ENCODE results near the gene GPATCH1.

The GPATCH1 gene

DNA sequence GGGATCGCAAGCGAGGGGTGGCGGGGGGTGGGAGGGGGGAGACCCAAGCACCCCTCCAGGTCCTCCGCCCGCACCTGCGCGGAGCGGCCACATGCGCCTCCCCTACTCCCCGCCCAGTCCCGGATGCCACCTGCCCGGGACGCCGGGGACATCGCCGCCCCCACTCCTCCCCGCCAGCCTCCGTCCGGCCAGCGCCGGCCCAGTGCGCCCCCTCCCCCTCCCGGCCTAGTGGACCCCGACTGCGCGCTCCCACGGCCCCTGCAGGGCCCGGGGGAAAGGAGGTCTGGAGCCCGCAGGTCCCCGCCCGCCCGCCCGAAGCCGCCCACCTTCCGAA is 16.6 kb upstream of the GPATCH1 start:
- DNase-seq, result peak in 1 of 14 donors; percentile 32

DNA sequence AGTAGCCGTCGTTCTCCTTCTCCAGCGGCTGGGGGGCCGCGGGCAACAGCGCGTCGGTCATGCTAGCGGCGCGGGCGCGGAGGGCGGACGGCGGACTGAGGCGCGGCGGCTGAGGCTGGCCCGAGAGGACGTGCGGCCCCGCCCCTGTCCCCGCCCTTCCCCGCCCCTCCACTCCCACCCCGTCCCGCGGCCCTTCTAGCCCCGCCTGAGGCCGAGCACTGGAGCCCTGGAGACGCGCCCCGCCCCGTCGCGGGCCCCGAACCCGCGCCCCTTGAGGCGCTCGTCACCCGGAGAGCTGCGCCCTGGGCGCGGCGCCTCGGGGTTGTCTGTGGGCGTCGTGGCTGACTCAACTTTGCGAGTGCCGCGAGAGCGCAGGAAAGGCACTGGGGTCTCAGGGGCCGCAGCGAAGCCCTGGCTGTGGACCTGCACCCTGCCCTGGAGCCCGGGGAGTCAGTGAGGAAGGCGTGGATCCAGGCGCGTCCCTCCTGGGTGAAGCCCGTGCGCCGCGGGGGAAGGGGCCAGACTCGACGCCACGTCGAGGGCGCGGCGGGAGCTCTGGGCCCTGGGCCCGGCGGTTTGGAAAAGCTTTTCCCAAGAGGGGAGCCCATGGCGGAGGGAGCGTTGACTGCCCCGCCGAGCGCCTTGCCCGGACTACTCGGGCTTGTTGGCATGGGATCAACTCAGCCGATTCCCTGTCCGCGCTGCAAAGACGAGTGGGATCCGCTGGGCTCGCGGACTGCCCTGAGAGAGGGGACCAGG is 16.0 kb upstream of the GPATCH1 start, which contains the start of gene RHPN2:
TSS of gene RHPN2 (minus strand) at position 97 of the 759 bp plus-strand sequence. CDS start at position 61, 36 bp downstream.
- DNase-seq, result peak in 2 of 14 donors; percentile 31 to 32

DNA sequence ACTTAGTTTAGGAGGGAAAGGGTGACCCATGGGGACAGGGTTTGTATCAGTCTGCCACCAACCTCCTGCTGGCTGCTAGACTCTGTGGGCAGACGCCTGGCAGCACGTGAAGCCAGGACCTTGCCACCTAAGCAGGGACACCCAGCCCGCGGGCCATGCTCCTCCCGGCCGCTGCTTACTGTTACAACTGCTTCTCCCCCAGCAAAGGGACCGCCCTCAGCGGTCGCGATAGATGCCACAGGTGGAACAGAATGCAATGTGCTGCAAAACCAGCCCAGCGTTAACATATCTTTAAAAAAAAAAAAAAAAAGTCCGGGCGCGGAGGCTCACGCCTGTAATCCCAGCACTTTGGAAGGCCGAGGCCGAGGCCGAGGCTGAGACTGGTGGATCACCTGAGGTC is 14.4 kb upstream of the GPATCH1 start:
- DNase-seq, result no peak

GRCh38 chr19:33067121-33067520 is 13.9 kb upstream of the GPATCH1 start:
- no peak for DNase-seq

DNA sequence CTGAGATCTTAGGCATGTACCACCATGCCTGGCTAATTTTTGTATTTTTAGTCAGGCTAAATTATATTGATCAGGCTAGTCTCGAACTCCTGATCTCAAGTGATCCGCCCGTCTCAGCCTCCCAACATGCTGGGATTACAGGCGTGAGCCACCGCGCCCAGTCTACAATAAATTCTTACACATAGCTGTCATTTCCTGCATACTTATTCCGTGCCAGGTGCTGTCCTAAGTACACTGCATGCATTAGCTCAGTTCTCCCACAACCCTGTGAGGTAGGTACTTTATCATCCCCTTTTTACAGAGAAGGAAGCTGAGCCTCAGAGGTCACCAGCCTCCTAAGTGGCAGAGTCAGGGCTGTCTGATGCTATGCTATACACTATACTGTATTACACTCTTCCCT is 9.1 kb upstream of the GPATCH1 start:
- no peak for DNase-seq

GRCh38 chr19:33075519-33075918 is 5.5 kb upstream of the GPATCH1 start:
- no peak for DNase-seq

- DNase-seq, result peak in 2 of 14 donors; percentile 1 to 91
Observed at GRCh38 chr19:33085570-33086128, 4.7 kb downstream of the GPATCH1 start.

DNA sequence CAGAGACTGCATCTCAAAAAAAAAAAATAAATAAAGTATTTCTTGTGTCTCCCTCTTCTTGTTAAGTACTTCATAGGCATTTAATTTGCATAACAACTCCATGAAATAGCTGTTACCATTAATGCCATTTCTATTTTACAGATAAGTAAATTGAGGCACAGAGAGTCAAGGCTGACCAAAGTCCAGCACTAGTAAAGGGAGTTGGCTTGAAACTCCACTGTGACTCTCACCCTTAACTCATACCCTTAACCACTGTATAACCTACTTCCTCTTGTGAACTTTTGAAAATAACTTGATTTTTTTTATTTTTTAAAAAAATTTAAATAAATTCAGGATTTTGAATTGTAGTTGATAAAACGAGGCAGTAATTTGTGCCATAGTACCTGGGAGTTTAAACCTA is 6.0 kb downstream of the GPATCH1 start:
- no peak for DNase-seq

DNA sequence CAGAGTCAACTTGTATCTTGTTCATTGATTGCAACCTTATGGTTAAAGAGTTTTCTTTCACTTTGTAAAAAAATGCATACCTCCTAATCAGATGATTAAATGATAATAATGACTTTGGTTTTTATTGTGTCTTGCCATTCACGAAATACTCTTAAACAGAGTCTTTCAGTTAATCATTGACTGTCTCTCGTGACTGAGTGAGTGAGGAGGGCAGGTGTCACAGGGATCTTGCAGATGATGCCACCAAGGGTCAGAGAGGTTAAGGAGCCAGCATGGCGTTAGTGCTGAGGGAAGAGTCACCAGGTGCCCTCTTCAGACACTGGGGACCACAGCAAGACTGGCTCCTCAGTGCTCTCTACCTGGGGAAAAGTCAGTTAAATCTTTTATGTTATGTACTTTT is 8.0 kb downstream of the GPATCH1 start:
- no peak for DNase-seq

DNA sequence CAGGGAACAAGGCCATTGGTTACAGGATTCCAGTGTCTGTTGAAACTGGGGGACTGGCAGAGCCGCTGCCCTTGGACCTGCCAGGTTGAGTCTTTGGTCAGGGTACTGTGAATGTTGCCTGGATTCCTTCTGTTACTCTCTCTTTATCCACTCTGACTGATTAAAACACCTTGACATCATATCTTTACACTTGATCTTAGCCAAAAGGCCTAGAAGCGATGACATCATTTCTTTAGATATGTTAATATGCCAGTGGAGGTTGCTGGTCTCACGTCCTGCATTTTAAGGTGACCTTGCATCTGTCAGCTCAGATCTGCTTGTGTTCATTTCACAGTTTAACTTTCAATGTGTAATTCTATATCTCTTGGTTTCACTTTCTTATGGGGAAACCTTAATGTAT is 9.2 kb downstream of the GPATCH1 start:
- DNase-seq, result no peak

- DNase-seq, result no peak
Observed at GRCh38 chr19:33093420-33094210, 12.6 kb downstream of the GPATCH1 start.

- no peak for DNase-seq
Observed at GRCh38 chr19:33094436-33095067, 13.6 kb downstream of the GPATCH1 start.

DNA sequence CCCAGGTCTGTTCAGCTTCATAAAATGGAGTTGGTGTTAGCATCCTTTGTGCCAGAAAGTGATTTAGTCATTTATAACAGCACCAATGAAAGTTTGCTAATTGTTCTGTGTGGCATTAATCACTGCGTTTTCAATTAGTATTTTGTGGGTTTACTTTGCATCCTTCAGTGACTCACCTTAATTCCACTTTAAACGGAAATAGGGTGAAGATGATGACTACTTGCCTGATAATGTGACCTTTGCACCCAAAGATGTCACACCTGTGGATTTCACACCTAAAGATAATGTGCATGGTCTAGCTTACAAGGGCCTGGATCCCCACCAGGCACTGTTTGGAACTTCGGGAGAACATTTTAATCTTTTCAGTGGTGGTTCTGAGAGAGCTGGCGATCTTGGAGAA is 15.0 kb downstream of the GPATCH1 start:
- no peak for DNase-seq

DNA sequence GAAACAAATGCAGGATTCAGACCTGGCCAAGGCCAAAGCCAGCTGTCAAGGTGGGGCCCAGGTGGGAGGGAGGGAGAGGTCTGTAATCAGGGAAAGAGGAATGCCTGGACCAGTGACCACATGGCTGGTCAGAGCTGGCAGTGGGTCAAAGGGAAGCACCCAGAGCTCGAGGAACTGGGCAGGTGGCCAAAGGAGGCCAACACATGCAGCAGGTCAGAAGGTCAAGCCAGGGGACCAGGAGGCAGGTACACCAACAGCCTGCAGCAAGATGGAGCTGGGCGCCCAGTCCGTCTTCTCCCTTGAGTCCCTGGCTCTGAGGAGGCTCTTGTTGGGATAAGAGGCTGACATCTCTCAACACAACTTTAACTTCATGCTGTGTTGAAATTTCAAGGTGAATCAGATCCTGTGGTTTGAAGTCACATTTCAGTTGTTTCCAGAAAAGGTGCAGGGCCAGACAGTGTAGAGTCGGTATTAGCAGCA is 17.1 kb downstream of the GPATCH1 start:
- no peak for DNase-seq

DNA sequence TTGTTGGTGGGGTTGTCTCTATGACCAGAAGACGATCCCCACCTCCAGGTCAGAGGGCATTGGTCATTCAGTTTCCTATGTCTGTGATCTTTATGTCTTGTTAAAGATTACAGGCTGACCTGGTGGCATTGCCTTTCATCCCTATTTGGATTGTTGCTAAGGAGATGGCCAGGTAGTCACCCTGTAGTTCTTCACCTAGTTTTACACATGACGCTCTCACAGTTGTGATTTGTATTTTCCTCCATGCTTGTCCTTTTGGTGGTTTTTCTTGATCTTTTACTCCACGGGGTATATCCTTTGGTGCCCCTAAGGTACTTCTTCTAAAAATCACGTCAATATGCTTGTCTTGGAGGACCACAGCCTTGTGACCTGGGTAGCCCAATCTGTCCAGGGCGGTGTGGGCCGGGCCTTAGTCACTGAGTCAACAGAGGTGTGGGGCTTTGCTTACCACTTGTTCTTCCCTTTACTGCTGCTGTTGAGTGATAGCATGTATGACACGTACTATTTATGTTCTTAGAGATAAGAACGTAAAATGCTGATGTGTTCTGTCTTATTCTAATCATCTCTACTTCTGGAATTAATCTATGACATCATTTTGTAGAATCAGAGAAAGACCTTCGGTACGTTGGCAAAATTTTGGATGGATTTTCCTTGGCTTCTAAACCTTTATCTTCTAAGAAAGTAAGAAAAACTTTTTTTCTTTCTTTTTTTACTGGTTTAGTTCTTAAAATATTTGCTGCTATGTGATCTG is 20.1 kb downstream of the GPATCH1 start:
- no peak for DNase-seq

GRCh38 chr19:33102893-33103292 is 21.9 kb downstream of the GPATCH1 start:
- DNase-seq, result no peak

- no peak for DNase-seq
Observed at GRCh38 chr19:33108161-33108560, 27.2 kb downstream of the GPATCH1 start.

DNA sequence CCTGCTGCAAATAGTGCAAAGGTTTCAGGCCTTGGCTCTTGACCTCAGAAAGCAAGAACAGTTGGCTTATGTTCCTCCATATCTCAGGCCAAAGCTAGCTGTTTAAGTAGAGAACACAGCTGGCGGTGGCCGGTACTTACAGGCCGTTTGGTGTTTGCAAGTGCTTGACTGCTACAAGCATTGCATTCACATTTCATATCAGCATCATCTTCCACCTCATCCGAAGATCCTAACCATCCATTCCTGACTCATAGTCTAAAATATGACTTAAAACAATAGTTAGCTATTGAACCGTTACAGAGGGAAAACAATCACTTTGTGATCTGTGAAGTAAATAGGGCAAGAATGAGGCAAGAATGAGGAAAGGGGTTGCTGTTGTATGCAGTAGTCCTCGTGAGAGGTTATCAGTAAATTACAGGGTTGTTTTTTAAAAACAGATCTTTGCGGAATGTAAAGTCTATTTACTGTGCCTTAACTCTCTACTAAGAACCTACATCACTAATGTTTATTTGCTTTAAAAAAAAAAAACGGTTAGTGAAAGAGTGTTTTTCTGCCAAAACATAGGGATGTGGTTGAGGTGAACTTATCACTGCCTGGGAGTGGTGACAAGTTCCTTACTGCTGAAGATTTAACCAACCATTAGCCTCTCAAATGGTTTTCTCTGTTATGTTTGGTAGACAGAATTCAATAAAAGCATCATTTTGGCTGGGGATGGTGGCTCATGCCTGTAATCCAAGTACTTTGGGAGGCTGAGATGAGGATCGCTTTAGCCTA is 29.3 kb downstream of the GPATCH1 start:
- DNase-seq, result no peak

DNA sequence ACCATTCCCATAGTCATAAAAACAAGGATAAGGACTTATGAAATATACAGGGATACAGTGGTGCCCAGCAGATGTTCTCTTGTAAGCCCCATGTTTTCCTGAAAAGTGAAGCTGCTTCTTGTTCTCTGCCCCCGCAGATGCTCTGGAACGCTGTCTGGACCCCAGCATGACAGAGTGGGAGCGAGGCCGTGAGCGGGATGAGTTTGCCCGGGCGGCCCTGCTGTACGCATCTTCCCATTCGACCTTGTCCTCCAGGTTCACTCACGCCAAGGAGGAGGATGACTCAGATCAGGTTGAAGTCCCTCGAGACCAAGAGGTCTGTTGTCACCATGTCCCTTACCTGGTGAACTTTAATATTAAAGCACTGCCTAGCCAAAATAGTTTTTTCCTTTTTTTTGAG is 30.6 kb downstream of the GPATCH1 start:
- no peak for DNase-seq

GRCh38 chr19:33114312-33114711 is 33.3 kb downstream of the GPATCH1 start:
- DNase-seq, result no peak

DNA sequence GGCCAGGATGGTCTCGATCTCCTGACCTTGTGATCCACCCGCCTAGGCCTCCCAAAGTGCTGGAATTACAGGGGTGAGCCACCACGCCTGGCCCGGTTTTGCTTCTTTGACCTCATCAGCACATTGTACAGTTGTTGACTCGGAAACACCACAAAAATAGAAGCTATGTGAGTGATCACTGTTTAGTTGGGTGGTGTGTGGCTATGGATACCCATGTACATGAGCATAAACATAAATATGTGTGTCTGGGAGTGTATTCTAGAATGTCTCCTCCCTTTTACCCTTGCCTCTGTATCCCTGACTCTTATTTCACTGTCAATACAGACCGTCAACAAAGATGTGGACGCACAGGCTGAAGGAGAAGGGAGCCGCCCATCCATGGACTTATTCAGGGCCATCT is 36.5 kb downstream of the GPATCH1 start:
- DNase-seq, result no peak
